K562 (cell line): Measurements from ENCODE around the gene DAGLB. TPM values are rescaled to one million over a fixed set of nuclear protein-coding genes. Genes with fewer than 3 reads are reported as not detected.
A peak's percentile ranks its signal among the peaks of the same experiment; 100 is the strongest.

Source experiments
- ATF2 ChIP-seq: sonication (generic); formaldehyde crosslinking; IDR thresholded peaks from 2 replicates; pipeline ENCODE4 v1.8.1; 2022; ENCODE audit warnings: missing genetic modification reagents
- CTBP1 ChIP-seq: fragments of 450-650 bp; IDR thresholded peaks from 2 replicates; pipeline ENCODE4 v1.6.1; 2016; ENCODE audit warnings: borderline replicate concordance
- GTF2B ChIP-seq: IDR thresholded peaks from 2 replicates; pipeline ENCODE4 v1.6.1; 2011; ENCODE audit not compliant: insufficient read length; ENCODE audit errors: extremely low read depth
- HDAC6 ChIP-seq: IDR thresholded peaks from 2 replicates; pipeline ENCODE4 v1.6.1; 2012; ENCODE audit warnings: low read depth, mild to moderate bottlenecking, control low read depth, inconsistent platforms, low read length, moderate library complexity
- MBD2 ChIP-seq: sonication (generic); IDR thresholded peaks from 2 replicates; pipeline ENCODE4 v1.6.1; 2016; ENCODE audit warnings: low read depth, borderline replicate concordance
- MITF ChIP-seq: IDR thresholded peaks from 2 replicates; pipeline ENCODE4 v1.6.1; 2014; ENCODE audit warnings: antibody characterized with exemption
- MXD1 ChIP-seq: fragments of 250-450 bp; sonication (Bioruptor Pico); IDR thresholded peaks from 2 replicates; pipeline ENCODE4 v1.8.0; 2021; ENCODE audit warnings: borderline replicate concordance, mild to moderate bottlenecking, moderate library complexity; ENCODE audit not compliant: poor library complexity, severe bottlenecking
- MYNN ChIP-seq, 2 experiments: sonication (generic); formaldehyde crosslinking in 1 of 2; IDR thresholded peaks; 2 replicates each; pipeline versions ENCODE4 v1.5.0 to v1.6.1; 2016 to 2020; ENCODE audit warnings: antibody characterized with exemption in 1 of 2, missing genetic modification reagents in 1 of 2
- NFRKB ChIP-seq: fragments of 450-650 bp; IDR thresholded peaks from 2 replicates; pipeline ENCODE4 v1.6.1; 2016; ENCODE audit warnings: low read depth
- NR3C1 ChIP-seq: sonication (generic); formaldehyde crosslinking; IDR thresholded peaks from 2 replicates; pipeline ENCODE4 v1.8.1; 2022; ENCODE audit warnings: missing genetic modification reagents
- RFX7 ChIP-seq: fragments of 250-450 bp; sonication (Bioruptor Pico); IDR thresholded peaks from 2 replicates; pipeline ENCODE4 v1.5.1; 2021; ENCODE audit warnings: mild to moderate bottlenecking
- SMARCC2 ChIP-seq: fragments of 450-650 bp; IDR thresholded peaks from 2 replicates; pipeline ENCODE4 v1.6.1; 2017; ENCODE audit warnings: antibody characterized with exemption, moderate library complexity, mild to moderate bottlenecking, low read depth
- TARDBP ChIP-seq: fragments of 450-650 bp; IDR thresholded peaks from 2 replicates; pipeline ENCODE4 v1.6.1; 2016
- ZNF134 ChIP-seq: fragments of 250-450 bp; sonication (Bioruptor Pico); conservative IDR thresholded peaks from 2 replicates; pipeline ENCODE4 v1.4.0; 2020
- ZNF175 ChIP-seq: fragments of 200-800 bp; sonication (Bioruptor generic); IDR thresholded peaks from 2 replicates; pipeline ENCODE4 v1.6.1; 2016; ENCODE audit warnings: low read depth, mild to moderate bottlenecking, missing genetic modification characterization, missing compliant biosample characterization
- ZNF407 ChIP-seq: fragments of 450-650 bp; IDR thresholded peaks from 2 replicates; pipeline ENCODE4 v1.6.1; 2016; ENCODE audit warnings: low read depth
- ZNF436 ChIP-seq: fragments of 250-450, 450-650 bp; sonication (Bioruptor Pico); formaldehyde crosslinking; IDR thresholded peaks from 2 replicates; pipeline ENCODE4 v1.7.0; 2020; ENCODE audit warnings: mild to moderate bottlenecking
- polyA plus RNA-seq, 8 experiments: library from polyadenylated mRNA; depleted of rRNA in 4 of 8; stranded (reverse) in 5 of 8; unstranded in 3 of 8; fragments of >200 nt; fragmentation: Nextera tagmentation in 2 of 8; fragmentation: Illumina TruSeq in 1 of 8; extraction: Ambion mirVana in 2 of 8; extraction: Trizol in 1 of 8; gene quantifications; 2 replicates each; pipeline versions ENCODE4 v1.2.1 to v1.2.3, GENCODE V29; 2011 to 2014; ENCODE audit warnings: inconsistent platforms in 1 of 8, missing spikeins in 1 of 8
- total RNA-seq, 7 experiments: library from RNA; depleted of rRNA in 6 of 7; stranded (reverse); fragments of >200 nt in 6 of 7; fragmentation: Illumina TruSeq in 2 of 7; extraction: Trizol in 2 of 7; gene quantifications; 2 replicates each; pipeline versions ENCODE4 v1.2.1 to v1.2.3, GENCODE V29; 2011 to 2021; ENCODE audit warnings: low replicate concordance in 1 of 7

The DAGLB gene
- total and polyA plus RNA-seq, 9 of the 15 experiments (the other 6 are each of a cell fraction or from before 2014, with no cell fraction given), result 0.92 to 16.4 (median 9.3) TPM

GRCh38 chr7:6451224-6451705 is 3.5 kb upstream of the DAGLB start (continued):
- TF ChIP-seq ZNF407, result no peak
- peak; percentile 73; the same call in 1 of the 2 replicates for TF ChIP-seq CTBP1
- no peak for TF ChIP-seq ATF2
- TF ChIP-seq MYNN (IDR thresholded peaks at IDR 0.05), result peak; percentile 69; the same call in 1 of the 2 replicates
- no peak for TF ChIP-seq MYNN (CRISPR knock-in tag; IDR thresholded peaks at IDR 0.05)
- no peak for TF ChIP-seq RFX7 (CRISPR knock-in tag)
- no peak for TF ChIP-seq GTF2B
- TF ChIP-seq MITF, result peak; percentile 62; the same call in 1 of the 2 replicates
- no peak for TF ChIP-seq NR3C1 (CRISPR knock-in tag)
- peak; percentile 91 for TF ChIP-seq SMARCC2
- TF ChIP-seq ZNF436 (CRISPR knock-in tag), result no peak
- TF ChIP-seq ZNF175 (CRISPR knock-in tag), result peak; percentile 93
- TF ChIP-seq MXD1, result no peak
- TF ChIP-seq HDAC6, result no peak
- 0 out of 2 replicates have a peak, but pooled peaks have one; percentile 38 for TF ChIP-seq ZNF134 (CRISPR knock-in tag)
- peak; percentile 77 for TF ChIP-seq MBD2
- TF ChIP-seq NFRKB, result peak; percentile 45; the same call in 1 of the 2 replicates
- TF ChIP-seq TARDBP, result peak; percentile 70; the same call in 1 of the 2 replicates
